Body of pancreas (tissue), 4 donors: ENCODE measurements around the gene MYO1B. TPM values are rescaled to one million over a fixed set of nuclear protein-coding genes. Genes with fewer than 3 reads are reported as not detected.

Experiments
- ATAC-seq: fragments of 150-250 bp; one replicate; pipeline ENCODE4 v1.9.1; 2016
- DNase-seq, 4 donors: peaks; one replicate each; pipeline ENCODE4 v3.0.0-alpha.2; 2019
- H3K27ac ChIP-seq, 4 donors: fragments of 200-600 bp; sonication (generic); 1 replicate in 3 of 4; 2 replicates in 1 of 4; pipeline versions ENCODE4 v1.5.1 to v1.6.1; 2016 to 2019; ENCODE audit warnings: mild to moderate bottlenecking in 1 of 4, mixed read lengths in 1 of 4, moderate library complexity in 1 of 4
- H3K27me3 ChIP-seq, 2 donors: fragments of 200-600 bp; sonication (generic); one replicate each; pipeline ENCODE4 v1.6.0; 2016; ENCODE audit warnings: mild to moderate bottlenecking in 1 of 2
- H3K36me3 ChIP-seq, 2 donors: fragments of 200-600 bp; sonication (generic); replicated peaks in 1 of 2; 2 replicates each; pipeline ENCODE4 v1.5.1; 2016; ENCODE audit warnings: low read depth in 2 of 2; ENCODE audit not compliant: insufficient read depth in 1 of 2
- H3K4me1 ChIP-seq: fragments of 200-600 bp; sonication (generic); one replicate; pipeline ENCODE4 v1.6.0; 2016
- H3K4me3 ChIP-seq, 2 donors: fragments of 200-600 bp; sonication (generic); 1 replicate in 1 of 2; 2 replicates in 1 of 2; pipeline ENCODE4 v1.5.1; 2016 to 2019
- H3K9me3 ChIP-seq, 3 donors: fragments of 200-600 bp; sonication (generic); 1 replicate in 2 of 3; 2 replicates in 1 of 3; pipeline ENCODE4 v1.5.1; 2016
- CTCF ChIP-seq, 7 experiments: fragments of 450-650 bp in 4 of 7; fragments of 200-600 bp in 3 of 7; sonication (generic) in 3 of 7; IDR thresholded peaks; one replicate each; pipeline ENCODE4 v1.5.1; 2016 to 2019; ENCODE audit warnings: antibody characterized with exemption in 7 of 7
- POLR2A ChIP-seq, 3 donors: fragments of 450-650 bp; IDR thresholded peaks; one replicate each; pipeline ENCODE4 v1.6.1; 2016; ENCODE audit warnings: antibody characterized with exemption in 3 of 3, mild to moderate bottlenecking in 2 of 3
- WGBS, 2 donors: methylation state at CpG; one replicate each; pipeline ENCODE4 v1.1.5; 2017; 5-methylcytosine and 5-hydroxymethylcytosine counted together
- intact Hi-C: fragments of 100-400 bp; cut with DNase I; formaldehyde crosslinking; loops from one replicate; pipeline ENCODE4 v1.15.1; 2023
- total RNA-seq, 2 donors: library from RNA; depleted of rRNA; stranded (reverse); fragments of >200 nt; gene quantifications; one replicate each; pipeline ENCODE4 v1.1.0, GENCODE V29; 2016

Gene MYO1B
- total RNA-seq, 2 donors from 2014 or later: 68.0 to 77.8 TPM

GRCh38 chr2:191335875-191336464 lies 90.8 kb downstream of the MYO1B start:
- no peak for DNase-seq
- Histone ChIP-seq H3K9me3 (no peaks in the 10 kb centered on the region), H3K36me3 (no peaks in the 10 kb centered on the region), H3K27me3 (no peaks in the 10 kb centered on the region), H3K27ac (no peak overlapping the region), H3K4me1 (no peaks in the 10 kb centered on the region), H3K4me3 (no peak overlapping the region)
- no peak for ATAC-seq
- TF ChIP-seq CTCF (IDR thresholded peaks at IDR 0.05) (no peak), POLR2A (IDR thresholded peaks at IDR 0.05) (no peak)
- intact Hi-C loops: no loop called here
- 80 to 81% methylated on average over 3 of the region's 3 CpGs for WGBS, 2 donors

GRCh38 chr2:191341436-191341835 lies 96.2 kb downstream of the MYO1B start:
- no peak for ATAC-seq
- Histone ChIP-seq H3K4me1 (peaks cover 13% of the 10 kb centered on the region), H3K4me3 (no peak overlapping the region), H3K27me3 (no peaks in the 10 kb centered on the region), H3K27ac (no peak overlapping the region), H3K36me3 (no peaks in the 10 kb centered on the region), H3K9me3 (no peaks in the 10 kb centered on the region)
- TF ChIP-seq CTCF (IDR thresholded peaks at IDR 0.05): no peak
- TF ChIP-seq POLR2A (IDR thresholded peaks at IDR 0.05): no peak
- no peak for DNase-seq
- intact Hi-C loops: no loop called here
- 55 to 66% methylated on average over 3 of the region's 3 CpGs for WGBS, 2 donors

- DNase-seq (no peak), ATAC-seq (no peak)
- H3K4me3 ChIP-seq: no peak overlapping the region
- 9 to 13% methylated on average over 2 of the region's 2 CpGs for WGBS, 2 donors
- H3K4me1 ChIP-seq: peaks cover 13% of the 10 kb centered on the region
- no peak overlapping the region for H3K27ac ChIP-seq
- intact Hi-C loops: no loop called here
- no peak for TF ChIP-seq CTCF (IDR thresholded peaks at IDR 0.05)
- TF ChIP-seq POLR2A (IDR thresholded peaks at IDR 0.05): no peak
- H3K27me3 ChIP-seq: no peaks in the 10 kb centered on the region
- H3K36me3 ChIP-seq: peaks cover 0 to 6% of the 10 kb centered on the region in 2 donors
- no peaks in the 10 kb centered on the region for H3K9me3 ChIP-seq
Measured at GRCh38 chr2:191343796-191344338, 98.7 kb downstream of the MYO1B start.

GRCh38 chr2:191345788-191346187 lies 100.6 kb downstream of the MYO1B start:
- intact Hi-C loops: no loop called here
- DNase-seq: no peak
- Histone ChIP-seq H3K36me3 (peaks cover 0 to 6% of the 10 kb centered on the region in 2 donors), H3K9me3 (no peaks in the 10 kb centered on the region), H3K4me3 (no peak overlapping the region), H3K27me3 (no peaks in the 10 kb centered on the region), H3K27ac (no peak overlapping the region), H3K4me1 (peaks cover 13% of the 10 kb centered on the region)
- no peak for ATAC-seq
- TF ChIP-seq CTCF (IDR thresholded peaks at IDR 0.05) (no peak), POLR2A (IDR thresholded peaks at IDR 0.05) (no peak)

- no peak overlapping the region for H3K27ac ChIP-seq
- ATAC-seq (no peak), DNase-seq (no peak)
- peaks cover 13% of the 10 kb centered on the region for H3K4me1 ChIP-seq
- TF ChIP-seq POLR2A (IDR thresholded peaks at IDR 0.05) (no peak), CTCF (IDR thresholded peaks at IDR 0.05) (no peak)
- intact Hi-C loops: no loop called here
- 89 to 91% methylated on average over 2 of the region's 2 CpGs for WGBS, 2 donors
- no peaks in the 10 kb centered on the region for H3K27me3 ChIP-seq
- H3K9me3 ChIP-seq: no peaks in the 10 kb centered on the region
- no peak overlapping the region for H3K4me3 ChIP-seq
- H3K36me3 ChIP-seq: peaks cover 0 to 6% of the 10 kb centered on the region in 2 donors
Measured at GRCh38 chr2:191347154-191347553, 102.0 kb downstream of the MYO1B start.
